HG03196 (cell line): ENCODE measurements around the gene SECTM1.

Source experiments
- ATAC-seq: cut with Tn5 transposase; IDR thresholded peaks from one replicate; pipeline ENCODE4 v1.9.1; 2021; ENCODE audit not compliant: unreplicated experiment

The SECTM1 gene

GRCh38 chr17:82317394-82318168 is 16.0 kb downstream of the SECTM1 start, which contains the start of gene CD7:
TSS of gene CD7 (minus strand) at chr17:82317608. CDS start at chr17:82317495, 113 bp downstream.
- no peak for ATAC-seq

- ATAC-seq: no peak
These were observed 16.7 kb downstream of the SECTM1 start for GRCh38 chr17:82316651-82317393.

GRCh38 chr17:82315703-82316358 is 17.7 kb downstream of the SECTM1 start:
- no peak for ATAC-seq

DNA sequence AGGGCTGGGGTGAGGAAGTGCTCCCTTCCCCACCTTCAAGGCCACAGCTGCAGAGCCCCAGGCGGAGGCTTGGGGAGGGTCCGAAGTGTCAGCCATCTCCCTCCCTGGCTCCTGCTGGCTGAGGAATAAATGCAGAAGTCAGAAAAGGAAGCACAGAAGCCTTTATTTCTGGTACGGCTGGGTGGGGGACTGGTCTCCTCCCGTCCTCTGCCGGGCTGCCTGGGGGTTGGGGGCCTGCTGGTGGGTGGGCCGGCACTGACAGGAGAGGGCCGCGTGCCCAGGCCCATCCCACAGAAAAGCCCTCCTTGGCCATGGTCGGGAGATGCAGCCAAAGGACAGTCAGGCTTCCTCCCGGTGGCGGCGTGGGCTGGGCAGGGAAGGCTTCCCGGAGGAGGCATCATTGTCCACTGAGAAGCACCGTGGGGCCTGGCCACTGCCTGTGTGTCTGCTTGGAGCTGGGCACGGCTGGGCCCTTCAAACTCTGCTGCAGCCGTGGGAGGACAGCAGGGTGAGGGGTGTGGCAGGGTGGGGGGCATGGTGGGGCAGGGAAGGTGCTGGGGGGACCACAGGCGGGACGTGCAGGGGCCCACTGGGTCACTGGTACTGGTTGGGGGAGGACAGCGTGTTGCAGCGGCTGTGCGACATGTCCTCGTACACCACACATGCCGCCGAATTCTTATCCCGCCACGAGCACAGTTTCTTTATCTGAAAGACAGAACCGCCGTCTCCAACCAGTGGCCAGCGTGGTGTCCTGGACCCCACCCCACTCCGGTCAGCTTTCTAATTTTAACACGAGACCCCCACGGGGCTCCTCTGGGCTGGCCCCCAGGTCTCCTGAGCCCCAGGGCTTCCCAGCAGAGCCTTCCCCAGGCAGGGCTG is 18.6 kb downstream of the SECTM1 start:
- no peak for ATAC-seq

DNA sequence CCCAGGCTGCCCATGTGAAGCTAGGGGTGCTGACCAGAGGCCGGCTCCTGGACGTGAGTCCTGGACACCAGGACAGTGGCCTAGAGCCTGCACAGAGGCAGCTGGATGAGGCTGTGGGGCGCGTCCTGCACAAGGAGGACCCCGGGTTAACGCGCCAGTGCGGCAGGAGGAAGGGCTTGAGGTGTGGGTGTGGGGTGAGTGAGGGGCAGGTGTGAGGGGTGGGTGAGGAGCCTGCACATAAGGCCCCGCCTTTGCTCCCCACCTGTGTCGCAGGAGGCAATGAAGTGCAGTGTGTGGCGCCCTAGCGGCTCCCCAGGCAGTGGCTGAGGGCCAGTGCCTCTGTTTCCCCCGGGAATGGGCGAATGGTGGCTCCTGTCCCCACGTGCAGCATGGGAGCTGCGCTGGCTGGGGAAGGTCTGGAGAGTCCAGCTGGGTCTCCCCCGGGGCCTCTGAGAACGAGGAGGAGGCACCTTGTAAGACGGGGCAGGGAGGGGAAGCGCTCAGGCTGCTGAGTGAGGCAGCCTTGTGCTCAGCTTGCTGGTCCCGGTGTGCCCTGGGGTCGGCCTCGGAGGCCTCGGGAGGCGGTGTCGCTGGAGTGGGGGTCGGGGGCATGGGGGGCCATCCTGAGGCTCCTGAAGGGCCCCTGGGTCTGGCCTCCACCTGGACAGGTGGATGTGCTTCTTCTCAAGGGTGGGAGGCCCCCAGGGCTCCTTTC is 19.4 kb downstream of the SECTM1 start:
- ATAC-seq: no peak

DNA sequence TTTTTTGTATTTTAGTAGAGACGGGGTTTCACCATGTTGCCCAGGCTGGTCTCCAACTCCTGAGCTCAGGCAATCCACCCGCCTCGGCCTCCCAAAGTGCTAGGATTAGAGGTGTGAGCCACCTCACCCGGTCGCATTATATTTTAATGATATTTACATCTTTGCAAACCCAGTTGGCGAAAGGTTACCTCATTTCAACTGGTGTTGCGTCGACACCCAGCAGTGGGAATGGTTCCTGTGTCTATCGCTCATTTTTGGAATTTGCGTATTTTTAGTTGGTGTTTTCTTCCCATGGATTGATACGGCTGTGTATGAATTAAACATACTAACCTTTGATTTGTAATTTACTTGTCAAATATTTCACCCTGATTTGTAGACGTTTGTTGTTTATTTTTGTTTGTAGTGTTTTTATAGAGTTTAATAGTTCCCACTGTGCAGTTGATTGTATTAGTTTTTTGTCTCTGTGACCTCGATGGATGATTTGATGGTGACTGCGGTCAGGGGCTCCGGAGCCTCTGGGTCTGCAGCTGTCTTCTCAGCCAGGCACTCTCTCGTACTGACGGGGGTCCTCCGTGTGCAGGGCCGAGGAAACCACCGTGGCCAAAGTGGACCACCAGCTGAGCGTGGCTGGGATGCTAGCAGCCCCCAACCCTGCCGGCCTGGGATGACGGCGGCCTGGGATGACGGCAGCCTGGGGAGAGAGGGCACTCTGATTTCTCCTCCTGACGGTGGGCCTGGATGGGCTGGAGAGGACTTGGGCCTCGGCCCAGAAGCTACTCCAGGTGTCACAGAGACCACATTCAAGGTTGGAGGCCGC is 20.2 kb downstream of the SECTM1 start:
- no peak for ATAC-seq

- ATAC-seq: no peak
These were observed 21.6 kb downstream of the SECTM1 start for GRCh38 chr17:82311971-82312370.

DNA sequence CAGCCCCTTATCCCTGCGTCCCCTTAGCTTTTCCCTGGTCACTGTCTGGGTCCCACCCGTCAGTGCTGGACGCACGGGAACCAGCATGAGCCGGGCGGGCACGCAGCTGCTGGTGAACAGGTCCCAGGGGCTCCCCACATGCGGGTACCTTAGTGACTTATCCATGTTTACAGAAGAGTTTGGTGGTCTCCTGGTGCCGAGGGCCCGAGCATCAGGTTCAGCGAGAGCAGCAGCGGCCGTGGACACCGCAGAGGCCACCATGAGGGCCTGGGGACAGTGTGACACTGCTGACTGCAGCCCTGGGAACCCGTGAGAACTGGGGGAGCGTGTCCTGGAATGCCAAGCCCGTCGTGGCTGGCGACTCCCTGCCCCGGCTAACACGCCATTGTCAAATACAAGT is 22.7 kb downstream of the SECTM1 start:
- ATAC-seq: no peak

DNA sequence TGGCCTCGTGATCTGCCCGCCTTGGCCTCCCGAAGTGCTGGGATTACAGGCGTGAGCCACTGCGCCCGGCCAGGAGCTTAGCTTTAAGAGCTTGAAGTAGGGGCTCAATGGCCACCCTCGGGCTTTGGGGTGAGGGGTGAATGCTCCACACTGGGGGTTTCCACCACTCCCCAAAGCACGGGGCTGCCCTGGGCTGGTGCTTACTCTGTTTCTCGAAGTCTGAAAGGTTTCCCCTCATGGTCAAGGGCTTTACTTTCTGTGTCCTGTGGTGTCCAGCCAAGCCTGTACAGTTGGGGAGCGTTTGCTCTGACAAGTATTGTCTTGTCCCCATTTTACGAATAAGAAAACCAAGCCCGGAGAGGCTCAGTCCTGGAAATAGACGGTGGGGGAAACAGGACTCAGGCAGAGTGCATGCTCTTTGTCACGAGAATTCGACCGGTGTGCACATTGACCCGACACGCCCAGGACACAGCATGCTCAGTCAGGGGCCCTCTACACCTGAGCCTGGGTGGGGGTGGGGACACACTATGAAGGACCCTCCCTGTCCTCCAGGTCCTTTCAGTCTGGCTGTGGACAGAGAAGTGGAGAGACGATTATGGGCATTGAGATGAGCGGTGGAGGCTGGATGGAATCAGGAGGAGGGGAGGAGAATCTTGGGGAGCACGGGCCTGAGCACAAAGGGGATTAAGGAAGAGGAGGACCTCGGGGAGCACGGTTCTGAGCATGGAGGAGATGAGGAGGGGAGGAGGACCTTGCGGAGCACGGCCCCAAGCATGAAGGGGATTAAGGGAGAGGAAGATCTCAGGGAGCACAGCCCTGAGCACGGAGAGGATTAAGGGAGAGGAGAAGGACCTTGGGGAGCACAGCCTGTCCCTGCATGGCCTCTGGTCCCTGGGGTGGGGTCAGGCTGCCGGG is 23.7 kb downstream of the SECTM1 start:
- ATAC-seq: no peak

GRCh38 chr17:82305727-82306300 is 27.8 kb downstream of the SECTM1 start:
- no peak for ATAC-seq

- no peak for ATAC-seq
These were observed 28.5 kb downstream of the SECTM1 start for GRCh38 chr17:82304826-82305726.

DNA sequence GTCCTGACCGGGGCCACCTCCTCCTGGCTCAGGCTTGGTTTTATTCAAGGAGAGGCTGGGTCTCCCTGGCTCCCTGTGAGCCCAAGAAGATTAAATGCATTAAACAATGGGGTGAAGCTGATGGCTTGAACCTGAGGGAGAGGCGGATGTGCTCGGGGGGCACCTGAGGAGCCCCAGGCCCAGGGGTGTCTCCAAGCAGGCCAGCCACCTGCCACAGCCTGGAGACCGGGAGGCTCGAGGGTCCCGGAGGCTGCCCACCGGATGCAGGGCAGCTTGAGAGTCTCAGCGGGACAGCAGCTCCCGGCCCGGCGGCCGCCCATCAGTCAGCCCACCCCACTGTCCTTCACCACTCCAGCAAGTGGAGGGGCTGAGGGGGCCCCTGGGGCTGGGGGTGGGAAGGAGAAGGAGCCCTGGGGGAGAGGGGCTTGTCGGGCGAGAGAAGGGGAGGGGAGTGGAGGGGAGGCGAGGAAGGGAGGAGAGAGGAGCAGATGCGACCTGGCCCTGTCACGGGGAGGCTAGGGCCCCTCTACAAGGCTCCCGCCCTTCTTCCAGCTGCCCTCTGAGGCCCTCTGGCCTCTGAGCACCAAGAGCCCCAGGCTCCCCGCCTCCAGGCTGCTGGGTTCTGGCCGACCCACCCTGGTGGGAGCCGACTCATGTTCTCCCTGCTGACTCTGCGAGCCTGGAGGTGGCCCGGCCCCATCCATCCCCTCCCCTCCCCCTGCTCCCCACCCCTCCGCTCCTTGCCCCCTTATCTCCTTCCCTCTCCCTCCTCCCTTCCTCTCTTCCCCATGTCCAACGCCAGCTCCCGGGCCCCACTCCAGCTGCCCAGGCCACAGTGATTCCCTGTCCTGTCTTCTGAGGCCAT is 29.4 kb downstream of the SECTM1 start:
- ATAC-seq: no peak

DNA sequence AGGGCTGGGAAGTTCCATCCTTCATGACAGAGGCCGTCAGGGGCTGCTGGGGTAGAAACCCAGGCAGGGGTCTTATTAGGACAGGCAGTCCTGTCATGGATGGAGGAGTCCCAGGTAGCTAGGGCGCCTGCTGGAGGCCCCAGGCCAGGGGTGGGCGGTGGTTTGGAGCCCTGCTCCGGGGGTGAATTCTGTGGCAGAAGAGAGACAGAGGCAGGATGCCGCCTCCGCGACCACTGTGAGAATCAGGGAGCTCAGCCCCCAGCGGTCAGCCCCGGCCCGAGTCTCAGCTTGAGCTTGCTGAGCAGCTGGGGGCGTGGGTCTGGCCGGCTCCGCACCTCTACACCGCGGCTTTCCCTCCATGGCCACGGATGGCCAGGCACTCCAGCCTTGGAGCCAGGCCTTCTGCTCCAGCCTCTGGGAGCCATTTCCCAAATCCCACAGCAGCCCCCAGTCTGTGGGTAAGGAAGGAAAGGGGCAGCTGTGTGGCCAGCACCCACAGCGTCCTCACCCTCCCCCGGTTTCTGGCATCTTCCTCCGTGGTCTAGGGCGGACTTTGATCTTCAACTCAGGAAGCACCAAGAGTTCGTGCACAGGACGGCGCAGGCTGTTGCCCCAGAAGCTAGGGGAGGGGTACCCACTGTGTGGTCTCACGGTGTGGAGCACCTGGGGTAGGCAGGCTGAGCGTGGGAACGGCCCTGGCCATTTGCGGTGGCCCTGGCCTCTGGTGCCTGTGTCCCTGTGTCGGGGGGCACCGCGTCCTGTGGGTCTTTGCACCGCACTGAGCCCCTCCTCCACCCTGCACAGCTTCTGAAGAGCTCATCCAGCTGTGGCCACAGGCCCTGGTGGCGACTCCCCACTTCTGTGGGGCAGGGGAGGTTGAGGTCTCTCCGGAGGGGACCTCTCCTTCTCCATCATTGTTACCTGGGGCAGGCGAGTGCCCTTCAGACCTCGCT is 30.3 kb downstream of the SECTM1 start:
- no peak for ATAC-seq

GRCh38 chr17:82302568-82302963 is 31.0 kb downstream of the SECTM1 start:
- ATAC-seq: no peak
